Activated CD8-positive, alpha-beta memory T cell treated with anti-CD3 and anti-CD28 coated beads, Interleukin-2, amount 50 U/mL, for 24 hours (primary cell): ENCODE measurements around the gene PRICKLE1.
"Not testable (repeated sequence)": the region's sequence is repeated elsewhere in the genome, so short reads cannot be mapped to it uniquely, and the experiment has no call there.

Source experiments
- DNase-seq: peaks from one replicate; pipeline ENCODE4 v3.0.0-alpha.2; 2020; ENCODE audit errors: extremely low read depth

PRICKLE1 gene

GRCh38 chr12:42556917-42557316, 32.6 kb downstream of the PRICKLE1 start:
- no peak for DNase-seq

GRCh38 chr12:42552822-42553221, 36.7 kb downstream of the PRICKLE1 start:
- DNase-seq = no peak

- no peak for DNase-seq
Measured at GRCh38 chr12:42550800-42551199, 38.7 kb downstream of the PRICKLE1 start.

GRCh38 chr12:42546709-42547108, 42.8 kb downstream of the PRICKLE1 start:
- DNase-seq = no peak

GRCh38 chr12:42541965-42542364, 47.6 kb downstream of the PRICKLE1 start:
- no peak for DNase-seq

- DNase-seq = not testable (repeated sequence)
Measured at GRCh38 chr12:42541308-42541707, 48.2 kb downstream of the PRICKLE1 start.

- DNase-seq = no peak
Measured at GRCh38 chr12:42539696-42540095, 49.9 kb downstream of the PRICKLE1 start.

GRCh38 chr12:42538203-42538602, 51.3 kb downstream of the PRICKLE1 start:
- no peak for DNase-seq

- DNase-seq = no peak
Measured at GRCh38 chr12:42534184-42534838, 55.2 kb downstream of the PRICKLE1 start.

- DNase-seq = no peak
Measured at GRCh38 chr12:42530284-42530683, 59.3 kb downstream of the PRICKLE1 start.

GRCh38 chr12:42525444-42525843, 64.1 kb downstream of the PRICKLE1 start:
- DNase-seq = no peak

GRCh38 chr12:42524716-42525115, 64.8 kb downstream of the PRICKLE1 start:
- DNase-seq = no peak

GRCh38 chr12:42516573-42516972, 73.0 kb downstream of the PRICKLE1 start:
- no peak for DNase-seq

GRCh38 chr12:42511656-42512055, 77.9 kb downstream of the PRICKLE1 start:
- DNase-seq = no peak

GRCh38 chr12:42510823-42511222, 78.7 kb downstream of the PRICKLE1 start:
- DNase-seq = no peak

- DNase-seq = no peak
Measured at GRCh38 chr12:42508913-42509460, 80.6 kb downstream of the PRICKLE1 start.

GRCh38 chr12:42507565-42507964, 82.0 kb downstream of the PRICKLE1 start:
- DNase-seq = no peak

- DNase-seq = no peak
Measured at GRCh38 chr12:42507081-42507480, 82.5 kb downstream of the PRICKLE1 start.

GRCh38 chr12:42504049-42504448, 85.5 kb downstream of the PRICKLE1 start:
- DNase-seq = no peak

- no peak for DNase-seq
Measured at GRCh38 chr12:42502682-42503081, 86.9 kb downstream of the PRICKLE1 start.

- no peak for DNase-seq
Measured at GRCh38 chr12:42498549-42499247, 90.8 kb downstream of the PRICKLE1 start.

GRCh38 chr12:42496886-42497285, 92.7 kb downstream of the PRICKLE1 start:
- DNase-seq = no peak

- DNase-seq = no peak
Measured at GRCh38 chr12:42495244-42495643, 94.3 kb downstream of the PRICKLE1 start.
